GM12891 (cell line): ENCODE results near the gene ADGRB2. TPM values are rescaled to one million over a fixed set of nuclear protein-coding genes. Genes with fewer than 3 reads are reported as not detected.

ENCODE experiments used
- DNase-seq: peaks from one replicate; pipeline ENCODE4 v3.0.0; 2011; ENCODE audit warnings: low spot score; ENCODE audit not compliant: insufficient read length
- FAIRE-seq: peaks from 2 replicates; lab custom pipeline; 2011; peaks lifted over from hg19 to GRCh38; lab: Jason Lieb, UNC
- PAX5 ChIP-seq: IDR thresholded peaks from 2 replicates; pipeline ENCODE4 v1.6.1; 2011; ENCODE audit warnings: low read length, moderate library complexity, mild to moderate bottlenecking; ENCODE audit not compliant: insufficient read depth, severe bottlenecking
- POLR2A ChIP-seq: IDR thresholded peaks from 2 replicates; pipeline ENCODE4 v1.6.1; 2011; ENCODE audit warnings: low read depth, low read length, control low read depth
- POLR2AphosphoS5 ChIP-seq: IDR thresholded peaks from 2 replicates; pipeline ENCODE4 v1.6.1; 2011; ENCODE audit warnings: low read depth, low read length, control low read depth
- POU2F2 ChIP-seq: IDR thresholded peaks from 2 replicates; pipeline ENCODE4 v1.6.1; 2011; ENCODE audit warnings: low read depth, mild to moderate bottlenecking, control low read depth, low read length, moderate library complexity
- SPI1 ChIP-seq: IDR thresholded peaks from 2 replicates; pipeline ENCODE4 v1.6.1; 2011; ENCODE audit warnings: low read depth, low read length, control low read depth
- TAF1 ChIP-seq: IDR thresholded peaks from 2 replicates; pipeline ENCODE4 v1.6.1; 2011; ENCODE audit warnings: low read depth, low read length, control low read depth
- polyA plus RNA-seq: library from polyadenylated mRNA; unstranded; fragments of >200 nt; gene quantifications from one replicate; pipeline ENCODE4 v1.2.1, GENCODE V29; 2012; ENCODE audit warnings: low read depth, missing spikeins, inconsistent platforms; ENCODE audit not compliant: missing spikeins

Gene ADGRB2, protein sequence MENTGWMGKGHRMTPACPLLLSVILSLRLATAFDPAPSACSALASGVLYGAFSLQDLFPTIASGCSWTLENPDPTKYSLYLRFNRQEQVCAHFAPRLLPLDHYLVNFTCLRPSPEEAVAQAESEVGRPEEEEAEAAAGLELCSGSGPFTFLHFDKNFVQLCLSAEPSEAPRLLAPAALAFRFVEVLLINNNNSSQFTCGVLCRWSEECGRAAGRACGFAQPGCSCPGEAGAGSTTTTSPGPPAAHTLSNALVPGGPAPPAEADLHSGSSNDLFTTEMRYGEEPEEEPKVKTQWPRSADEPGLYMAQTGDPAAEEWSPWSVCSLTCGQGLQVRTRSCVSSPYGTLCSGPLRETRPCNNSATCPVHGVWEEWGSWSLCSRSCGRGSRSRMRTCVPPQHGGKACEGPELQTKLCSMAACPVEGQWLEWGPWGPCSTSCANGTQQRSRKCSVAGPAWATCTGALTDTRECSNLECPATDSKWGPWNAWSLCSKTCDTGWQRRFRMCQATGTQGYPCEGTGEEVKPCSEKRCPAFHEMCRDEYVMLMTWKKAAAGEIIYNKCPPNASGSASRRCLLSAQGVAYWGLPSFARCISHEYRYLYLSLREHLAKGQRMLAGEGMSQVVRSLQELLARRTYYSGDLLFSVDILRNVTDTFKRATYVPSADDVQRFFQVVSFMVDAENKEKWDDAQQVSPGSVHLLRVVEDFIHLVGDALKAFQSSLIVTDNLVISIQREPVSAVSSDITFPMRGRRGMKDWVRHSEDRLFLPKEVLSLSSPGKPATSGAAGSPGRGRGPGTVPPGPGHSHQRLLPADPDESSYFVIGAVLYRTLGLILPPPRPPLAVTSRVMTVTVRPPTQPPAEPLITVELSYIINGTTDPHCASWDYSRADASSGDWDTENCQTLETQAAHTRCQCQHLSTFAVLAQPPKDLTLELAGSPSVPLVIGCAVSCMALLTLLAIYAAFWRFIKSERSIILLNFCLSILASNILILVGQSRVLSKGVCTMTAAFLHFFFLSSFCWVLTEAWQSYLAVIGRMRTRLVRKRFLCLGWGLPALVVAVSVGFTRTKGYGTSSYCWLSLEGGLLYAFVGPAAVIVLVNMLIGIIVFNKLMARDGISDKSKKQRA (N-terminal part only)
- polyA plus RNA-seq: 1.6 TPM

DNA sequence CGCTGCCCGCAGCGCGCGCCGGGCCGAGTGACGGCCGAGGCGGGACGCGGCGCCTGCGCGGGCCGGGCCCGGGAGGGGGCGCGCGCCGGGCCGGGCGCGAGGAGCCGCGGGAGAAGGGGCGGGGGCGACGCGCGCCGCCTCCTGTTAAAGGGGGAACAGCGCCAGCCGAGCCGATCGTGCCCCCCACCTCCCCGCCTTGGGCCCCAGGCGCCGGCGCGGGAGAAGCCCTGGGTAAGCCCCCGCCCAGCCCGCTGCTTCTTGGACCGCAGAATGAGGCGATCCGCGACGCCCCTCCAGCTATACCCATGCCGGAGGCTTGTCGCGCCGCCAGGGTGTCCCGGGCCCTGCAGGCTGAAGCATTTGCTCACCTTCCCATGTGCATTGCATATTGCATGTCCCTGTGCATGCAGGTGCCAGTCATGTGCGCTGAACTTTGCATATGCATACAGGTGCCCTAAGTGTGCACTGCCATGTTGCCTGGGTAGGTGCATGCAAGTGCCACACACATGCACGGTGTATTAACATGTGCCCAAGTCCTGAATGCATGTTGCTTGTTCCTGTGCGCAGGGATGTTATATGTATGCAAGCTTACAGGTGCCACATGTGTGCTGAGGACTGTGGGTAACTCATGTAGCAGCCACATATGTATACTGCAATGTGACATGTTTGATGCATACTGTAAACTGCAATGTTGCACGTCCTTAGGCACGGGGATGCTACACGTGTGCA, at the start of gene ADGRB2:
ADGRB2 (minus strand) TSS at position 29 of the 729 bp plus-strand sequence. CDS start 7,119 bp downstream, outside the sequence.
- peak; percentile 81 for FAIRE-seq
- DNase-seq: no peak
- TF ChIP-seq POU2F2: peak; percentile 86
- no peak for TF ChIP-seq SPI1

DNA sequence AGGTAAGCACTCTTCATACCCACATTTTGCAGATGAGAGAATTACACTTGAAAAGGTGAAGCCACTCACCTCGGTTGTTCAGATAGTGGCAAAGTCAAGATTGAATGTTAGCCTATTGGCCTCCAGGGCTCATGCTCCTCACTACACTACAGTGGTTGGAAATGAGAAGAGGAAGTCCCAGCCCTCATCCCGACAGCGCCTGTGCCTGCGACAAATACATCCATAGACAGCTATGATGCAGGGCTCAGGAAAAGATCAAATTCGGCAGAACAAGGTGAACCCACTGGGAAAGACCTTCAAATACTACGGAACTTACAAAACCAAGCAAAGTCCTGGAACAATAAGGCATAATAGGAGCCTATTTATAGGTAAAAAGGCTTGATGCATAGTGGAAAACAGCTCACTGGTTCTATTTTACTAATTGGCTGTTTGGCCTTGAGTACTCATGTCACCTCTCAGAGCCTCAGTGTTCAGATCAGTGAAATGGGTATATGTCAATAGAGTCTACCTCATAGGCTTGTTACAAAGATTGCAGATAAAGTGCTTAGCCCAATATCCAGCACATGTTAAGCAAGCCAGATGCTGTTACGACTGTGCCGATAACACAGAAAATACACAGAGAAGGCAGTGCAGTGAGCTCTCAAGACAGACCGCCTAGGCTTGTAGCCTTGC, 48.2 kb upstream of the ADGRB2 start:
- DNase-seq: no peak
- TF ChIP-seq POLR2A: no peak
- peak; percentile 38; the same call in 1 of the 2 replicates for TF ChIP-seq SPI1
- no peak for TF ChIP-seq PAX5
- no peak for TF ChIP-seq POU2F2
- no peak for FAIRE-seq

DNA sequence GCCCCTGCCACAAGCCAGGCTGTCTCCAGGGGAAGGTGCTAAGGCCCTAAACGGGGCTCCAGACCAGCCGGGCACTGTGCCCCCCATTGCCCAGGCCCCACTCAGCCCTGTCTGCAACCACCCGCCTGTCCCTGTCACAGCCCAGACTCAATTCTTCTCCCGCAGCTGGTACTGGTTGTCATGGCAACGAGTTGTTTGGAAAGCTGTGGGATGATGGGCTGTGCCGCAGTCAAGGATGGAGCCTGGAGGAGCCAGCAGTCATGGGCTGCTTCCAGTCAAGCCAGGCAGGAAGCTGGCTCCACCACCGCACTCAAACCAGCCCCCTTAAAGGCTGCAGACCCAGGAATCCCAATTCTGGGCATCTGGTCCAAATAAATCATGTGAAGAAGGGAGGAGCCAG, 47.5 kb upstream of the ADGRB2 start:
- DNase-seq (no peak), FAIRE-seq (no peak)
- TF ChIP-seq POU2F2 (no peak), SPI1 (no peak), POLR2A (no peak), TAF1 (no peak), PAX5 (no peak), POLR2AphosphoS5 (no peak)

DNA sequence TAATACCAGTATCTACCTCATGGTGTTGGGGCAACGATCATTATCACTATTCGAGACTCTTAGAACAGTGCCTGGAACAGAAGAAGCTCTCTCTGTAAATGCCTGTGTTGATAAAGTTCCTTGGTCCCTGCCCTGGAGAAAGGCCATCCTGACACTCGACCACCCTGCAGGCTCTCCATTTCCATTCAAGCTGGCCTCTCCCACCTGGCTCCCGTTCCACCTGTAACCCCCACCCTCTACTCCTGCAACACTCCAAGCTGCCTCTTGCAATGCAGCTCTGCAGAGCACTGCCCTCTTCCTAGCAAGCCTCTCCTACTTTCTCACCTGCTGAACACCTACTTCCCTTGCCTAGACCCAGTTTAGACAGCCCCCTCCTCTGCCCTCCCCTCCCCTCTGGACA, 45.6 kb upstream of the ADGRB2 start:
- DNase-seq (no peak), FAIRE-seq (no peak)
- no peak for TF ChIP-seq POU2F2
- TF ChIP-seq SPI1: no peak
- TF ChIP-seq POLR2A: no peak
- no peak for TF ChIP-seq TAF1

DNA sequence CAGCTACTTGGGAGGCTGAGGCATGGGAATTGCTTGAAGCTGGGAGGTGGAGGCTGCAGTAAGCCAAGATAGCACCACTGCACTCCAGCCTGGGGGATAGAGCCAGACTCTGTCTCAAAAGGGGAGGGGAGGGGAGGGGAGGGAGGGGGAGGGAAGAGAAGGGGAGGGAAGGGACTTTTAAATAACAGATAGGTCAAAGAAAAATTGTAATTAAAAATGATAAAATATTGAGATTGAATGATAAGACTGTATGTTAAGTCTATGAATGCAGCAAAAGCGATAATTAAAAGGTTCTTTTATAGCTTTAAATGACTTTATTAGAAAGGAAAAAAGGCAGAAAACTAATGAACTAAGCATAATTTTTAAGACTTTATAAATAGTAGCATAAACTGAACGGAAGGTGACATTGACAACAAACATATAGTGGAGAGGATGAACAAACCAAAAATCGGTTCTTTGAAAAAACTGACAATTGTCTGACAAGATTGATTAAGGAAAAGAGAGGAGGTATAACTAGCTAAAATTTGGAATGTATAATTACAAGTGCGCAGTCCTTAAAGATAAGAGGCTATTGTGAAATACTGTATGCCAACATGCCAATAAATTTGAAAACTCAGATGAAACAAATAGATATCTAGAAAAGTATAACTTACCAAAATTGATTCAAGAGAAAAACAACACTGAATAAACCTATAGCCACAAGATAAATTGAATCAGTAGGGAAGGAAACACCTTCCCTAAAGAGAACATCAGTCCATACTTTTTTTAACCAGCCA, 43.3 kb upstream of the ADGRB2 start:
- DNase-seq (no peak), FAIRE-seq (no peak)
- TF ChIP-seq TAF1 (no peak), POU2F2 (no peak), POLR2A (no peak), SPI1 (no peak), PAX5 (no peak), POLR2AphosphoS5 (no peak)

DNA sequence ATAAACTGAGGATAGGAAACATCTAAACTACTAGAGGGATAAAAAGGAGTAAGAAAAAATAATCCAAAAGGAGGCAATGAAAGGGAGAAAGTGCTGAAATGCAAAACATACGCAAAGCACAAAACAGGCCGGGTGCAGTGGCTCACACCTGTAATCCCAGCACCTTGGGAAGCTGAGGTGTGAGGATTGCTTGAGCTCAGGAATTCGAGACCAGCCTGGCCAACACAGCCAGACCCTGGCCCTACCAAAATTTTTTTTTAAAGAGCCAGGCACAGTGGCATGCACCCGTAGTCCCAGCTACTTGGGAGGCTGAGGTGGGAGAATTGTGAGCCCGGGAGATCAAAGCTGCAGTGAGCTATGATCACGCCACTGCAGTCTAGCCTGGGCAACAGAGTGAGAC, 41.2 kb upstream of the ADGRB2 start:
- no peak for DNase-seq

DNA sequence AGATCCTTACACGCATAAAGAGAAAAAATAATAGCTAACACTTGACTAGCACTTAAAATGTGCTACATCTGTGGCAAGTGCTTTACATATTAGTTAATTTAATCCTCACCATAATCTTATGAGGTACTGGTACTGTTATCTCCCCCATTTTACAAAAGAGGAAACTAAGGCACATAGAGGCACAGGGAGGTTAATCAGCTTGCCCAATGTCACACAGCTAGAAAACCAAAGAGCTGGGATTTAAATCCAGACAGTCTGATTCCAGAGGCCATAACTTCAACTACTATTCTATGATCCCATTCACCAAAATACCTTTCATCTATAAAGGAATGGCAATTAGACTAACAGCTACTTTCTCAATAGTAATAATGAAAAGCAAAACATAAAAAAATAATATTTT, 40.0 kb upstream of the ADGRB2 start:
- no peak for FAIRE-seq

More for the DNA sequence above, 41.2 kb upstream of the ADGRB2 start:
- FAIRE-seq: no peak
- TF ChIP-seq POLR2AphosphoS5: no peak
- TF ChIP-seq POU2F2: no peak
- no peak for TF ChIP-seq PAX5
- TF ChIP-seq SPI1: no peak
- TF ChIP-seq TAF1: no peak
- TF ChIP-seq POLR2A: no peak

DNA sequence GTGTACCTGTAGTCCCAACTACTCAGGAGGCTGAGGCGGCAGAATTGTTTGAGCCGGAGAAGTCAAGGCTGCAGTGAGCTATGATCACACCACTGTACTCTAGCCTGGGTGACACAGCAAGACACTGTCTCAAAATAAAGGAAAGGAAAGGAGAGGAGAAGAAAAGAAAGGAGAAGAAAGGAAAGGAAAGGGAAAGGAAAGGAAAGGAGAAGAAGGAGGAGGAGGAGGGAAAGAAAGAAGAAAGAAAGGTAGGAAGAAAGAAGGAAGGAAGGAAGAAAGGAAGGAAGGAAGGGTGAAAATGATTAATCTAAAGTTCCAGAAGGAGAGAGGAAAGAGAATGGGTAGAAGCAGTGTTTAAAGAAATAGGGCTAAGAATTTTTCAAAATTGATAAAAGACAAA, 39.5 kb upstream of the ADGRB2 start:
- no peak for FAIRE-seq
- TF ChIP-seq POLR2AphosphoS5 (no peak), SPI1 (no peak), PAX5 (no peak), TAF1 (no peak), POU2F2 (no peak), POLR2A (no peak)
- no peak for DNase-seq

More for the DNA sequence above, 40.0 kb upstream of the ADGRB2 start:
- no peak for DNase-seq
- TF ChIP-seq SPI1 (no peak), POLR2A (no peak), PAX5 (no peak), POU2F2 (no peak), TAF1 (no peak), POLR2AphosphoS5 (no peak)
